MCF 10A (cell line): ENCODE measurements around the gene SLC39A9. TPM values are rescaled to one million over a fixed set of nuclear protein-coding genes. Genes with fewer than 3 reads are reported as not detected.

ENCODE experiments used
- BruUV-seq: library from RNA; stranded (reverse); fragments of 400-500 nt; replicated peaks from 2 replicates; lab custom pipeline; 2021; lab: Mats Ljungman, UMichigan
- CTCF ChIA-PET: fragments of 300-600 bp; sonication (Branson Sonifier 250); formaldehyde crosslinking; extraction: SDS; loops from one replicate; lab custom pipeline; 2021; ENCODE audit warnings: antibody characterized with exemption, inconsistent platforms; lab: Yijun Ruan, JAX
- POLR2A ChIA-PET: fragments of 300-600, 350-650 bp; sonication (Branson Sonifier 250); formaldehyde crosslinking; extraction: SDS; loops from one replicate; lab custom pipeline; 2020; ENCODE audit warnings: antibody characterized with exemption, inconsistent platforms; lab: Yijun Ruan, JAX
- DNase-seq: peaks from one replicate; pipeline ENCODE4 v3.0.0-alpha.2; 2018; ENCODE audit not compliant: unreplicated experiment
- H3K27ac Mint-ChIP-seq: one replicate; pipeline ENCODE4 v1.8.0; 2022; ENCODE audit warnings: mild to moderate bottlenecking, low read depth, mixed read lengths; ENCODE audit not compliant: unreplicated experiment
- H3K27me3 Mint-ChIP-seq: one replicate; pipeline ENCODE4 v1.8.0; 2022; ENCODE audit warnings: mixed read lengths; ENCODE audit not compliant: insufficient read depth, unreplicated experiment
- H3K36me3 Mint-ChIP-seq: one replicate; pipeline ENCODE4 v1.8.0; 2022; ENCODE audit warnings: mild to moderate bottlenecking, moderate library complexity, mixed read lengths; ENCODE audit not compliant: insufficient read depth, unreplicated experiment
- H3K4me1 Mint-ChIP-seq: one replicate; pipeline ENCODE4 v1.8.0; 2022; ENCODE audit warnings: mixed read lengths; ENCODE audit not compliant: insufficient read depth, unreplicated experiment
- H3K4me3 Mint-ChIP-seq: one replicate; pipeline ENCODE4 v1.8.0; 2022; ENCODE audit warnings: mild to moderate bottlenecking, moderate library complexity, mixed read lengths; ENCODE audit not compliant: unreplicated experiment
- H3K9me3 Mint-ChIP-seq: one replicate; pipeline ENCODE4 v1.8.0; 2022; ENCODE audit warnings: mixed read lengths; ENCODE audit not compliant: unreplicated experiment
- intact Hi-C: fragments of 100-400 bp; cut with micrococcal nuclease; formaldehyde crosslinking; loops from 2 replicates; pipeline ENCODE4 v1.14.1; 2022
- total RNA-seq: library from RNA; stranded (reverse); gene quantifications from 2 replicates; pipeline ENCODE4 v1.2.3, GENCODE V29; 2022
- TF ChIP-seq, protein P1 (sequence below): fragments of 200-600 bp; IDR thresholded peaks from one replicate; pipeline ENCODE4 v1.8.0; 2022; ENCODE audit warnings: antibody characterized with exemption, mild to moderate bottlenecking; ENCODE audit not compliant: unreplicated experiment

SLC39A9 gene
- total RNA-seq, 1 experiment from 2014 or later = 69.7 TPM

DNA sequence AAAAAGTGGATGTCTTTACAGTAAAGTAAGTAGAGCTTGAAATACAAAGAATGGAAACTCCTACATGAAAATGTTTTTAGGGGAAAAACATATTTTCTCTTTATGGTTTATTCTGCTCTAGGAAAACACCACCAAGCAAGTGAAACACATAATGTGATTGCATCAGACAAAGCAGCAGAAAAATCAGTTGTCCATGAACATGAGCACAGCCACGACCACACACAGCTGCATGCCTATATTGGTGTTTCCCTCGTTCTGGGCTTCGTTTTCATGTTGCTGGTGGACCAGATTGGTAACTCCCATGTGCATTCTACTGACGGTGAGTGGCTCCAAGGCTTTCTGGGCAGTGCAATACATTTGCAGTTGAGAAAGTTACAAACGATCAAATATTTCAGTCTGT, 43.5 kb downstream of the SLC39A9 start:
- Mint-ChIP-seq H3K9me3 (no peaks in the 10 kb centered on the region), H3K36me3 (peaks cover 32% of the 10 kb centered on the region), H3K4me3 (no peak overlapping the region), H3K27ac (no peak overlapping the region), H3K4me1 (peaks cover 5% of the 10 kb centered on the region), H3K27me3 (no peaks in the 10 kb centered on the region)
- TF ChIP-seq, protein P1, sequence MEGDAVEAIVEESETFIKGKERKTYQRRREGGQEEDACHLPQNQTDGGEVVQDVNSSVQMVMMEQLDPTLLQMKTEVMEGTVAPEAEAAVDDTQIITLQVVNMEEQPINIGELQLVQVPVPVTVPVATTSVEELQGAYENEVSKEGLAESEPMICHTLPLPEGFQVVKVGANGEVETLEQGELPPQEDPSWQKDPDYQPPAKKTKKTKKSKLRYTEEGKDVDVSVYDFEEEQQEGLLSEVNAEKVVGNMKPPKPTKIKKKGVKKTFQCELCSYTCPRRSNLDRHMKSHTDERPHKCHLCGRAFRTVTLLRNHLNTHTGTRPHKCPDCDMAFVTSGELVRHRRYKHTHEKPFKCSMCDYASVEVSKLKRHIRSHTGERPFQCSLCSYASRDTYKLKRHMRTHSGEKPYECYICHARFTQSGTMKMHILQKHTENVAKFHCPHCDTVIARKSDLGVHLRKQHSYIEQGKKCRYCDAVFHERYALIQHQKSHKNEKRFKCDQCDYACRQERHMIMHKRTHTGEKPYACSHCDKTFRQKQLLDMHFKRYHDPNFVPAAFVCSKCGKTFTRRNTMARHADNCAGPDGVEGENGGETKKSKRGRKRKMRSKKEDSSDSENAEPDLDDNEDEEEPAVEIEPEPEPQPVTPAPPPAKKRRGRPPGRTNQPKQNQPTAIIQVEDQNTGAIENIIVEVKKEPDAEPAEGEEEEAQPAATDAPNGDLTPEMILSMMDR = no peak
- no TSS peak for BruUV-seq
- ChIA-PET CTCF (no interaction called here), POLR2A (interaction anchor here (0.9 kb wide), 1 partner anchor 44 kb away, joined by 3 read pairs; the partner anchor contains the start of genes ERH and SLC39A9)
- no peak for DNase-seq
- intact Hi-C loops = no loop called here

DNA sequence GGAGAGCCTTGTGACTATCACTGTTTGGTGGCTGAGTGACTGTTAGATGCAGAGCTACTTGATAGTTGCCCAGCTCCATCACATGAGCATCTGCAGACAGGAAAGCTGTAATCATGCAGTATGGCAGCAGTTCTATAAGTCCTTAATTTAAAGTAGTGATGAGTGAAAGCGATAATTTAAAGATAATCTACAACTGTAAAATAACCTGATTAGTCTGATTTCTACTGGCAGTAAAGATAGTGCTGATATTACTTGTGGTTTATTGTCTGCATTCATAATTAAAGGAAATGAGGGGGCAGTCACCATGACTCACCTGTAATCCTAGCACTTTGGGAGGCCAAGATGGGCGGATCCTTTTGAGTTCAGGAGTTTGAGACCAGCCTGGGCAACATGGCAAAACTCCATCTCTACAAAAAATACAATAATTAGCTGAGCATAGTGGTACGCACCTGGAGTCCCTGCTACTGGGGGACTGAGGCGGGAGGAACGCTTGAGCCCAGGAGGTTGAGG, 44.9 kb downstream of the SLC39A9 start:
- BruUV-seq = no TSS peak
- Mint-ChIP-seq H3K4me1 (peaks cover 5% of the 10 kb centered on the region), H3K36me3 (peaks cover 39% of the 10 kb centered on the region), H3K4me3 (no peak overlapping the region), H3K9me3 (no peaks in the 10 kb centered on the region), H3K27me3 (no peaks in the 10 kb centered on the region), H3K27ac (no peak overlapping the region)
- TF ChIP-seq, protein P1 = no peak
- POLR2A ChIA-PET = interaction anchor here (0.6 kb wide), 1 partner anchor 30 kb away, joined by 3 read pairs; no protein-coding TSS in a partner anchor
- intact Hi-C loops = no loop called here
- CTCF ChIA-PET = no interaction called here
- peak; percentile 25 for DNase-seq

DNA sequence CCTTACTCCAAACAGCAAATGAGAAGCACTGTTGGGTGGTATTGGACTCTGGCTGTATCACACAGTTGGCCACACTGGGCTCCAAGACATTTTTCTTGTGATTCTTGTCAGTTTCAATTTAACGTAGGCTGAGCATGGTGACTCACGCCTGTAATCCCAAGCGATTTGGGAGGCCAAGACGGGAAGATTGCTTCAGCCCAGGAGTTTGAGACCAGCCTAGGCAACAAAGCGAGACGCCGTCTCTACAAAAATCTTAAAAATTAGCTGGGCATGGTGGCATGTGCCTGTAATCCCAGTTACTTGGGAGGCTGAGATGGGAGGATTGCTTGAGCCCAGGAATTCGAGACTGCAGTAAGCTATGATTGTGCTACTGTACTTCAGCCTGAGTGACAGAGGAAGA, 50.7 kb downstream of the SLC39A9 start:
- ChIA-PET POLR2A (no interaction called here), CTCF (no interaction called here)
- H3K4me1 Mint-ChIP-seq = no peaks in the 10 kb centered on the region
- no peaks in the 10 kb centered on the region for H3K9me3 Mint-ChIP-seq
- no TSS peak for BruUV-seq
- intact Hi-C loops = no loop called here
- no peak overlapping the region for H3K4me3 Mint-ChIP-seq
- DNase-seq = no peak
- no peaks in the 10 kb centered on the region for H3K27me3 Mint-ChIP-seq
- peaks cover 37% of the 10 kb centered on the region for H3K36me3 Mint-ChIP-seq
- no peak overlapping the region for H3K27ac Mint-ChIP-seq
- TF ChIP-seq, protein P1 = no peak

DNA sequence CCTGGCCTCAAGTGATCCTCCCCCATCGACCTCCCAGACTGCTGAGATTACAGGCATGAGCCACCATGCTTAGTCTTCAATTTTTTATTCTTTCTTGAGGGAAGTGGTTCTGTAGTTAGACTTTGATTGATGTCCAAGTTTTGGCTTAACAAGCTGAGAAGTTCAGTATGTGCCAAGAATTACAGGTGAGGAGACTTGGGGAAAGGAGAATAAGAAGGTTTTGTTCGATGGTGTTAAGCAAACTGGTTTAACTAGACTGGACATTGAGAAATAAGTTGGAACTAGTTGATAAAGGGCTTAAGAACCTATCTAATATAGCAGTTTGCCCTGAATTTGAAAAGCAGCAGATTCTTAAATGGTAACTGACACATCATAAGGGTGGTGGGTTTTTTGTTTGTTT, 53.4 kb downstream of the SLC39A9 start:
- ChIA-PET POLR2A (interaction anchor here (0.7 kb wide), 1 partner anchor 1426 kb away, joined by 3 read pairs; no protein-coding TSS in a partner anchor), CTCF (interaction anchor here (1.9 to 2.6 kb wide), 2 partner anchors 8 to 209 kb away, joined by 7 to 13 read pairs; no protein-coding TSS in a partner anchor)
- H3K4me3 Mint-ChIP-seq = no peak overlapping the region
- no peak overlapping the region for H3K27ac Mint-ChIP-seq
- TF ChIP-seq, protein P1 = no peak
- H3K36me3 Mint-ChIP-seq = peaks cover 49% of the 10 kb centered on the region
- no peaks in the 10 kb centered on the region for H3K27me3 Mint-ChIP-seq
- DNase-seq = no peak
- no peaks in the 10 kb centered on the region for H3K4me1 Mint-ChIP-seq
- BruUV-seq = no TSS peak
- no peaks in the 10 kb centered on the region for H3K9me3 Mint-ChIP-seq
- intact Hi-C loops = no loop called here
